HEK293 (cell line): ENCODE results near the gene PTPN9.
A peak's percentile ranks its signal among the peaks of the same experiment; 100 is the strongest.

Source experiments
- GLI2 ChIP-seq: fragments of 450-650 bp; formaldehyde crosslinking; IDR thresholded peaks from 2 replicates; pipeline ENCODE4; 2017; ENCODE audit warnings: missing biosample characterization, missing genetic modification characterization, low read depth, borderline replicate concordance
- GLIS2 ChIP-seq: fragments of 450-650 bp; formaldehyde crosslinking; IDR thresholded peaks from 2 replicates; pipeline ENCODE4 v1.5.1; 2016; ENCODE audit warnings: missing biosample characterization, missing genetic modification characterization
- HOXA7 ChIP-seq: sonication (generic); formaldehyde crosslinking; IDR thresholded peaks from 2 replicates; pipeline ENCODE4 v1.8.1; 2022; ENCODE audit warnings: missing genetic modification reagents, borderline replicate concordance
- INSM2 ChIP-seq: fragments of 450-650 bp; formaldehyde crosslinking; IDR thresholded peaks from 2 replicates; pipeline ENCODE4 v1.5.1; 2016; ENCODE audit warnings: missing biosample characterization, missing genetic modification characterization
- KLF1 ChIP-seq: fragments of 450-650 bp; formaldehyde crosslinking; IDR thresholded peaks from 2 replicates; pipeline ENCODE4 v1.5.1; 2016; ENCODE audit warnings: missing biosample characterization, missing genetic modification characterization
- KLF10 ChIP-seq: fragments of 450-650 bp; IDR thresholded peaks from 2 replicates; pipeline ENCODE4 v1.5.1; 2018; ENCODE audit warnings: missing biosample characterization, mild to moderate bottlenecking, missing genetic modification characterization
- OSR2 ChIP-seq: fragments of 450-650 bp; formaldehyde crosslinking; IDR thresholded peaks from 2 replicates; pipeline ENCODE4 v1.5.1; 2016; ENCODE audit warnings: missing biosample characterization, missing genetic modification characterization
- PBX3 ChIP-seq: sonication (generic); formaldehyde crosslinking; IDR thresholded peaks from 2 replicates; pipeline ENCODE4 v1.8.1; 2022; ENCODE audit warnings: mild to moderate bottlenecking, moderate library complexity, missing genetic modification reagents
- REPIN1 ChIP-seq: fragments of 450-650 bp; formaldehyde crosslinking; IDR thresholded peaks from 2 replicates; pipeline ENCODE4 v1.5.1; 2017; ENCODE audit warnings: missing biosample characterization, missing genetic modification characterization, low read depth
- ZBTB1 ChIP-seq: fragments of 450-650 bp; formaldehyde crosslinking; IDR thresholded peaks from 2 replicates; pipeline ENCODE4 v1.5.1; 2016; ENCODE audit warnings: missing biosample characterization, missing genetic modification characterization
- ZFP37 ChIP-seq: fragments of 450-650 bp; formaldehyde crosslinking; IDR thresholded peaks from 2 replicates; pipeline ENCODE4 v1.5.1; 2016; ENCODE audit warnings: missing biosample characterization, missing genetic modification characterization
- ZNF148 ChIP-seq: fragments of 450-650 bp; formaldehyde crosslinking; IDR thresholded peaks from 2 replicates; pipeline ENCODE4 v1.5.0; 2017; ENCODE audit warnings: missing biosample characterization, missing genetic modification characterization, borderline replicate concordance
- ZNF18 ChIP-seq: fragments of 450-650 bp; formaldehyde crosslinking; IDR thresholded peaks from 2 replicates; pipeline ENCODE4 v1.5.1; 2016; ENCODE audit warnings: missing biosample characterization, missing genetic modification characterization
- ZNF23 ChIP-seq: fragments of 450-650 bp; formaldehyde crosslinking; IDR thresholded peaks from 2 replicates; pipeline ENCODE4 v1.5.1; 2016; ENCODE audit warnings: missing biosample characterization, missing genetic modification characterization, borderline replicate concordance
- ZNF292 ChIP-seq: fragments of 450-650 bp; formaldehyde crosslinking; IDR thresholded peaks from 2 replicates; pipeline ENCODE4 v1.5.1; 2016; ENCODE audit warnings: low read depth, missing biosample characterization, missing genetic modification characterization, borderline replicate concordance
- ZNF350 ChIP-seq: fragments of 450-650 bp; formaldehyde crosslinking; IDR thresholded peaks from 2 replicates; pipeline ENCODE4 v1.5.0; 2017; ENCODE audit warnings: missing biosample characterization, mild to moderate bottlenecking, missing genetic modification characterization
- ZNF394 ChIP-seq: fragments of 450-650 bp; formaldehyde crosslinking; IDR thresholded peaks from 2 replicates; pipeline ENCODE4 v1.5.1; 2016; ENCODE audit warnings: missing biosample characterization, missing genetic modification characterization, mild to moderate bottlenecking, moderate library complexity, borderline replicate concordance
- ZNF488 ChIP-seq: fragments of 450-650 bp; formaldehyde crosslinking; IDR thresholded peaks from 2 replicates; pipeline ENCODE4 v1.5.1; 2016; ENCODE audit warnings: missing biosample characterization, missing genetic modification characterization
- ZNF610 ChIP-seq: fragments of 450-650 bp; formaldehyde crosslinking; IDR thresholded peaks from 2 replicates; pipeline ENCODE4 v1.5.1; 2016; ENCODE audit warnings: missing biosample characterization, missing genetic modification characterization, borderline replicate concordance
- ZNF658 ChIP-seq: fragments of 450-650 bp; formaldehyde crosslinking; IDR thresholded peaks from 2 replicates; pipeline ENCODE4; 2016; ENCODE audit warnings: missing biosample characterization, missing genetic modification characterization
- ZNF76 ChIP-seq: fragments of 450-650 bp; formaldehyde crosslinking; IDR thresholded peaks from 2 replicates; pipeline ENCODE4; 2016; ENCODE audit warnings: low read depth, missing biosample characterization, missing genetic modification characterization, borderline replicate concordance
- ZNF830 ChIP-seq: fragments of 450-650 bp; IDR thresholded peaks from 2 replicates; pipeline ENCODE4 v1.5.0; 2018; ENCODE audit warnings: missing biosample characterization, missing genetic modification characterization, low read depth, mild to moderate bottlenecking, moderate library complexity
- TF ChIP-seq, protein P1 (sequence below): fragments of 450-650 bp; formaldehyde crosslinking; IDR thresholded peaks from 2 replicates; pipeline ENCODE4 v1.5.1; 2017; ENCODE audit warnings: missing biosample characterization, mild to moderate bottlenecking, missing genetic modification characterization, moderate library complexity
- TF ChIP-seq, protein P2 (sequence below): fragments of 450-650 bp; formaldehyde crosslinking; IDR thresholded peaks from 2 replicates; pipeline ENCODE4 v1.5.1; 2016; ENCODE audit warnings: missing biosample characterization, missing genetic modification characterization

The PTPN9 gene

DNA sequence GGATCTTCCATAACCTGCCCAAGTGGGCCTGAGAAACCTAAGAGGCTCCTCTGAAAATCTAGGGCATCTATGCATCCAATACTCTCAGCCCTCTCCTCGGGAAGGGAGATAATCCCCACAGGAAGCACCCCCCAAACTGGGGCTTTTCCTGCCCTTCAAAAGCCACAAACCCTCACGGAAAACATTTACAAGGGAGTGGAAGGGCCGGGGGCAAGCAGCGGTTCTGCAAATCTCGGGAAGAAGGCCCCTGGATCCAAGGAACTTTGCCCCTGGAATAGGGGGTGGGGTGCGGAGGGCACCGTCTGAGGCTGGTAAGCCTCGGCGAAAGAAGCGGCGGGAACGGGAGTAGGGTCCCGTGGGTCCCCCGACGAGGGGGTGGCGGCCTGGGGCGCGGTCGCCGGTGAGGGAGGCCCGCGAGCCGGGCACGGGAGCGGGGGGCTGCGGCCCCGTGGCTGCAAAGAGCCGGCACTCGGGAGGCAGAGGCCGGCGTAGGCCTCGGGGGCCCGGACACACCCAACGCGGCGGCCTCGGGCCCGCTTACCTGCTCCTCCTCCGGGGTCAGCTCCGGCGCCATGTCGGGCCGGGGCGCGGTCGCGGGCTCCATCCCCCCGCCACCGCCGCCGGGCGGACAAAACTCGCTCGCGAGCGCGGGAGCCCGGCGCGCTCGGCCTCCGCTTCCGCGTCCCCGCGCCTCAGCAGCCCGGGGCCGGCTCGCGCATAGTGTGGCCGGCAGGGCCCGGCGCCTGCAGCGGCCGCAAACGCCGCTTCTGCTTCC lies 755 bp downstream of the PTPN9 start (continued):
- TF ChIP-seq ZNF394 (no peak), ZNF18 (tag by site-specific recombination) (no peak), ZNF658 (tag by site-specific recombination) (no peak), GLI2 (tag by site-specific recombination) (no peak), GLIS2 (tag by site-specific recombination) (peak; percentile 74), ZNF23 (tag by site-specific recombination) (no peak), PBX3 (CRISPR knock-in tag) (peak; percentile 26; the same call in 1 of the 2 replicates), ZNF292 (tag by site-specific recombination) (no peak), ZBTB1 (tag by site-specific recombination) (no peak), ZNF350 (tag by site-specific recombination) (no peak), ZNF488 (tag by site-specific recombination) (no peak), ZNF148 (tag by site-specific recombination) (no peak), ZNF610 (tag by site-specific recombination) (no peak), HOXA7 (CRISPR knock-in tag) (no peak), KLF10 (tag by site-specific recombination) (peak; percentile 23; the same call in 1 of the 2 replicates), ZNF76 (no peak), ZNF830 (tag by site-specific recombination) (no peak), ZFP37 (no peak), KLF1 (no peak), INSM2 (tag by site-specific recombination) (no peak), OSR2 (tag by site-specific recombination) (no peak), REPIN1 (tag by site-specific recombination) (no peak)
- TF ChIP-seq, protein P1, sequence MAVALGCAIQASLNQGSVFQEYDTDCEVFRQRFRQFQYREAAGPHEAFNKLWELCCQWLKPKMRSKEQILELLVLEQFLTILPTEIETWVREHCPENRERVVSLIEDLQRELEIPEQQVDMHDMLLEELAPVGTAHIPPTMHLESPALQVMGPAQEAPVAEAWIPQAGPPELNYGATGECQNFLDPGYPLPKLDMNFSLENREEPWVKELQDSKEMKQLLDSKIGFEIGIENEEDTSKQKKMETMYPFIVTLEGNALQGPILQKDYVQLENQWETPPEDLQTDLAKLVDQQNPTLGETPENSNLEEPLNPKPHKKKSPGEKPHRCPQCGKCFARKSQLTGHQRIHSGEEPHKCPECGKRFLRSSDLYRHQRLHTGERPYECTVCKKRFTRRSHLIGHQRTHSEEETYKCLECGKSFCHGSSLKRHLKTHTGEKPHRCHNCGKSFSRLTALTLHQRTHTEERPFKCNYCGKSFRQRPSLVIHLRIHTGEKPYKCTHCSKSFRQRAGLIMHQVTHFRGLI (tag by site-specific recombination): no peak
- TF ChIP-seq, protein P2, sequence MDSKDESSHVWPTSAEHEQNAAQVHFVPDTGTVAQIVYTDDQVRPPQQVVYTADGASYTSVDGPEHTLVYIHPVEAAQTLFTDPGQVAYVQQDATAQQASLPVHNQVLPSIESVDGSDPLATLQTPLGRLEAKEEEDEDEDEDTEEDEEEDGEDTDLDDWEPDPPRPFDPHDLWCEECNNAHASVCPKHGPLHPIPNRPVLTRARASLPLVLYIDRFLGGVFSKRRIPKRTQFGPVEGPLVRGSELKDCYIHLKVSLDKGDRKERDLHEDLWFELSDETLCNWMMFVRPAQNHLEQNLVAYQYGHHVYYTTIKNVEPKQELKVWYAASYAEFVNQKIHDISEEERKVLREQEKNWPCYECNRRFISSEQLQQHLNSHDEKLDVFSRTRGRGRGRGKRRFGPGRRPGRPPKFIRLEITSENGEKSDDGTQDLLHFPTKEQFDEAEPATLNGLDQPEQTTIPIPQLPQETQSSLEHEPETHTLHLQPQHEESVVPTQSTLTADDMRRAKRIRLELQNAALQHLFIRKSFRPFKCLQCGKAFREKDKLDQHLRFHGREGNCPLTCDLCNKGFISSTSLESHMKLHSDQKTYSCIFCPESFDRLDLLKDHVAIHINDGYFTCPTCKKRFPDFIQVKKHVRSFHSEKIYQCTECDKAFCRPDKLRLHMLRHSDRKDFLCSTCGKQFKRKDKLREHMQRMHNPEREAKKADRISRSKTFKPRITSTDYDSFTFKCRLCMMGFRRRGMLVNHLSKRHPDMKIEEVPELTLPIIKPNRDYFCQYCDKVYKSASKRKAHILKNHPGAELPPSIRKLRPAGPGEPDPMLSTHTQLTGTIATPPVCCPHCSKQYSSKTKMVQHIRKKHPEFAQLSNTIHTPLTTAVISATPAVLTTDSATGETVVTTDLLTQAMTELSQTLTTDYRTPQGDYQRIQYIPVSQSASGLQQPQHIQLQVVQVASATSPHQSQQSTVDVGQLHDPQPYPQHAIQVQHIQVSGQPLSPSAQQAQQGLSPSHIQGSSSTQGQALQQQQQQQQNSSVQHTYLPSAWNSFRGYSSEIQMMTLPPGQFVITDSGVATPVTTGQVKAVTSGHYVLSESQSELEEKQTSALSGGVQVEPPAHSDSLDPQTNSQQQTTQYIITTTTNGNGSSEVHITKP (tag by site-specific recombination): peak; percentile 96
